Spleen (tissue), 11 donors: Measurements from ENCODE around the gene HEYL. TPM values are rescaled to one million over a fixed set of nuclear protein-coding genes. Genes with fewer than 3 reads are reported as not detected.

Source experiments
- DNase-seq: peaks from one replicate; pipeline ENCODE4 v3.0.0-alpha.2; 2020
- H3K27ac ChIP-seq, 8 donors: fragments of 200-600 bp; sonication (generic) in 7 of 8; 1 replicate in 4 of 8; 2 replicates in 4 of 8; pipeline versions ENCODE4 v1.5.0 to v1.8.0; 2016 to 2021; ENCODE audit warnings: inconsistent platforms in 4 of 8, mild to moderate bottlenecking in 4 of 8, moderate library complexity in 1 of 8
- H3K27me3 ChIP-seq, 7 donors: fragments of 200-600 bp; sonication (generic) in 6 of 7; replicated peaks in 1 of 7; 1 replicate in 4 of 7; 2 replicates in 3 of 7; pipeline versions ENCODE4 v1.5.0 to v1.8.0; 2016 to 2021; ENCODE audit warnings: inconsistent platforms in 3 of 7, mild to moderate bottlenecking in 1 of 7
- H3K36me3 ChIP-seq, 6 donors: fragments of 200-600 bp; sonication (generic) in 5 of 6; 1 replicate in 4 of 6; 2 replicates in 2 of 6; pipeline versions ENCODE4 v1.5.0 to v1.8.0; 2016 to 2021; ENCODE audit warnings: inconsistent platforms in 2 of 6
- H3K4me1 ChIP-seq, 6 donors: fragments of 200-600 bp; sonication (generic) in 5 of 6; 1 replicate in 3 of 6; 2 replicates in 3 of 6; pipeline versions ENCODE4 v1.5.0 to v1.8.0; 2016 to 2021; ENCODE audit warnings: inconsistent platforms in 3 of 6
- H3K4me3 ChIP-seq, 8 donors: fragments of 200-600 bp; sonication (generic) in 7 of 8; 1 replicate in 4 of 8; 2 replicates in 4 of 8; pipeline versions ENCODE4 v1.5.0 to v1.8.0; 2016 to 2021; ENCODE audit warnings: inconsistent platforms in 4 of 8, mild to moderate bottlenecking in 4 of 8, moderate library complexity in 2 of 8
- H3K9me3 ChIP-seq, 8 donors: fragments of 200-600 bp; sonication (generic) in 7 of 8; 1 replicate in 4 of 8; 2 replicates in 4 of 8; pipeline versions ENCODE4 v1.5.0 to v1.8.0; 2016 to 2021; ENCODE audit warnings: inconsistent platforms in 4 of 8
- CTCF ChIP-seq, 11 experiments: fragments of 200-600 bp in 7 of 11; fragments of 450-650 bp in 4 of 11; sonication (generic) in 4 of 11; IDR thresholded peaks in 8 of 11; conservative IDR thresholded peaks in 3 of 11; 1 replicate in 7 of 11; 2 replicates in 4 of 11; pipeline versions ENCODE4 v1.4.0 to v1.8.0; 2016 to 2021; ENCODE audit warnings: antibody characterized with exemption in 11 of 11, inconsistent platforms in 4 of 11, mild to moderate bottlenecking in 1 of 11
- POLR2A ChIP-seq, 3 donors: fragments of 450-650 bp; IDR thresholded peaks; one replicate each; pipeline ENCODE4 v1.5.1; 2017; ENCODE audit warnings: antibody characterized with exemption in 3 of 3, mild to moderate bottlenecking in 1 of 3
- POLR2AphosphoS5 ChIP-seq, 3 donors: sonication (generic); formaldehyde crosslinking; IDR thresholded peaks; one replicate each; pipeline ENCODE4 v1.5.1; 2017; ENCODE audit warnings: antibody characterized with exemption in 3 of 3
- WGBS, 5 donors: extraction: QIAGEN DNeasy Blood & Tissue Kit in 3 of 5; methylation state at CpG; one replicate each; pipeline versions ENCODE4 v1.1.5 to v1.1.7; 2013 to 2018; 5-methylcytosine and 5-hydroxymethylcytosine counted together
- intact Hi-C: fragments of 100-400 bp; cut with DNase I; formaldehyde crosslinking; loops from one replicate; pipeline ENCODE4 v1.15.0; 2023; ENCODE audit warnings: low total_unique reads
- polyA plus RNA-seq, 3 donors: library from polyadenylated mRNA; stranded (reverse); fragments of 200-250 nt; gene quantifications; one replicate each; pipeline ENCODE4 v1.2.1, GENCODE V29; 2013
- total RNA-seq, 7 donors: library from RNA; depleted of rRNA in 3 of 7; stranded (reverse); fragments of >200 nt in 3 of 7; fragmentation: NEBNext Ultra II Directional in 4 of 7; extraction: Animal tissue kit (Norgen Biotek cat#: 25700) in 4 of 7; gene quantifications; one replicate each; pipeline versions ENCODE4 v1.1.0 to v1.2.1, GENCODE V29; 2016 to 2021
- donor health status: healthy with polysubstance abuse.
- donor health status: DM: no; HTN: no; CAD: no; lungs with moderate emphysema.
- donor health status: DM: no; HTN: no; CAD: no.
- donor health status: Bipolar disorder and iron deficiency.
- donor health status: healthy.
- donor health status: DM: no; HTN: no; CAD: no.
- donor health status: DM: yes; HTN: yes; CAD: no.

The HEYL gene
- total and polyA plus RNA-seq, 10 donors: 1.2 to 9.9 (median 3.8) TPM

DNA sequence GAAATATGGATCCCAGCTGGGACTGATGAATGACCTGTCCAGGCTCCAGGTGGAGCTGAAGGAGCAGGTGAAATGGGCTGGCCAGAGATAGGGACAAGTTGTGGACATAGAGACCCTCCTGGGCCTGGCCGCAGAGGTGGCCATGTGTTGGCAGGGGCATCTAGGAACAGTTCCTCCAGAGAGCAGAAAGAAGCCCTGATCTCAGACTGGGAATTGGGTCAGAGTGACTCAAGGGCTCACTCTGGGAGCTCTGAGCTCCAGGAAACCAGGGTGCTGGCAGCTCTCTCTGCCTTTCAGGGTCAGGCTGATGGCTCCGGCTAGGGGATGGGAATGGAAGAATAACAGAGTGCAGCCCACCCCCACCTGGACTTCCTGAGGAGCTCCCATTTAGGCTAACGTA, 29.5 kb upstream of the HEYL start:
- 85 to 96% (median 93%) methylated on average over 3 of the region's 3 CpGs for WGBS, 5 donors
- TF ChIP-seq POLR2AphosphoS5 (IDR thresholded peaks at IDR 0.05): no peak
- no peak for TF ChIP-seq CTCF (IDR thresholded peaks at IDR 0.05 in 8 of 11, conservative IDR thresholded peaks at IDR 0.05 in 3 of 11)
- TF ChIP-seq POLR2A (IDR thresholded peaks at IDR 0.05): no peak
- Histone ChIP-seq H3K36me3 (no peaks in the 10 kb centered on the region), H3K9me3 (no peaks in the 10 kb centered on the region), H3K4me3 (no peak overlapping the region), H3K27ac (no peak overlapping the region), H3K27me3 (peaks cover 0 to 69% (median 26%) of the 10 kb centered on the region in 7 donors), H3K4me1 (peaks cover 8 to 21% (median 16%) of the 10 kb centered on the region in 6 donors)
- intact Hi-C loops: no loop called here
- DNase-seq: no peak

DNA sequence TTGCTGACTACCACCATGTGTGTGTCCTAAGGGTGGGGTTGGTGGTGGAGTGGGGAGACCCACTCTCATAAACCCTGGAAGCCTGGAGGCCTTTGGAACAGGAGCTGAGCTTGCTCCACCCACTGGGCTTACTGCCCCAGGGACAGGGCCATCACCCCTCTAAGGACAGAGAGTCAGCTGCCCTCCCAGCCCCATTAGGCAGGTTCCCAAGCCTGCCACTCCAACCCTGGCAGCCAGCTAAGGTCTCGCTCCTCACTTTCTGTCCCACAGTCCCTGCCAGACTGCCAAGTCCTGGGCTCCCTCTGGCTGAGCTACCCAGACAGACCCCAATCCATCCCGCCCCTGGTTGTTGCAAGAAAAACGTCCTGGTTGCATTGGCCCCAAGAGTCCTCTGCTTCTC, 28.7 kb upstream of the HEYL start:
- TF ChIP-seq POLR2A (IDR thresholded peaks at IDR 0.05): no peak
- no peaks in the 10 kb centered on the region for H3K9me3 ChIP-seq
- no peak overlapping the region for H3K4me3 ChIP-seq
- H3K4me1 ChIP-seq: peaks cover 8 to 21% (median 16%) of the 10 kb centered on the region in 6 donors
- DNase-seq: no peak
- peaks cover 0 to 62% (median 26%) of the 10 kb centered on the region in 7 donors for H3K27me3 ChIP-seq
- H3K27ac ChIP-seq: no peak overlapping the region
- intact Hi-C loops: no loop called here
- H3K36me3 ChIP-seq: no peaks in the 10 kb centered on the region
- 77 to 98% (median 85%) methylated on average over 3 of the region's 3 CpGs for WGBS, 5 donors

- Histone ChIP-seq H3K27me3 (peaks cover 0 to 48% (median 17%) of the 10 kb centered on the region in 7 donors), H3K4me1 (peaks cover 4 to 11% (median 9%) of the 10 kb centered on the region in 6 donors), H3K4me3 (no peak overlapping the region), H3K9me3 (no peaks in the 10 kb centered on the region), H3K27ac (no peak overlapping the region), H3K36me3 (no peaks in the 10 kb centered on the region)
- TF ChIP-seq POLR2AphosphoS5 (IDR thresholded peaks at IDR 0.05) (no peak), POLR2A (IDR thresholded peaks at IDR 0.05) (no peak)
- intact Hi-C loops: no loop called here
- no peak for DNase-seq
- WGBS, 5 donors: 52 to 78% (median 67%) methylated on average over 3 of the region's 3 CpGs
These were observed 27.3 kb upstream of the HEYL start for GRCh38 chr1:39666772-39667171.

GRCh38 chr1:39663559-39663958, 24.1 kb upstream of the HEYL start:
- Histone ChIP-seq H3K4me3 (no peak overlapping the region), H3K36me3 (no peaks in the 10 kb centered on the region), H3K4me1 (no peaks in the 10 kb centered on the region), H3K27me3 (peaks cover 0 to 17% (median 0%) of the 10 kb centered on the region in 7 donors), H3K9me3 (no peaks in the 10 kb centered on the region), H3K27ac (no peak overlapping the region)
- whole genome bisulfite sequencing, 5 donors: 82 to 91% (median 88%) methylated on average over 6 to 8 of the region's 8 CpGs
- no peak for DNase-seq
- intact Hi-C loops: no loop called here
- TF ChIP-seq POLR2A (IDR thresholded peaks at IDR 0.05) (no peak), CTCF (IDR thresholded peaks at IDR 0.05 in 8 of 11, conservative IDR thresholded peaks at IDR 0.05 in 3 of 11) (no peak), POLR2AphosphoS5 (IDR thresholded peaks at IDR 0.05) (no peak)

- Histone ChIP-seq H3K27me3 (peaks cover 0 to 10% (median 0%) of the 10 kb centered on the region in 7 donors), H3K27ac (no peak overlapping the region), H3K36me3 (no peaks in the 10 kb centered on the region), H3K4me3 (no peak overlapping the region), H3K4me1 (no peaks in the 10 kb centered on the region), H3K9me3 (no peaks in the 10 kb centered on the region)
- 83 to 95% (median 92%) methylated on average over 1 of the region's 1 CpG for WGBS, 5 donors
- intact Hi-C loops: no loop called here
- no peak for DNase-seq
- no peak for TF ChIP-seq POLR2A (IDR thresholded peaks at IDR 0.05)
- TF ChIP-seq POLR2AphosphoS5 (IDR thresholded peaks at IDR 0.05): no peak
- TF ChIP-seq CTCF (IDR thresholded peaks at IDR 0.05 in 8 of 11, conservative IDR thresholded peaks at IDR 0.05 in 3 of 11): no peak
These were observed 23.4 kb upstream of the HEYL start for GRCh38 chr1:39662861-39663260.
